ENCODE data around the gene PDCD5. TPM values are rescaled to one million over a fixed set of nuclear protein-coding genes. Genes with fewer than 3 reads are reported as not detected.
A peak's percentile ranks its signal among the peaks of the same experiment; 100 is the strongest.
"Not testable (repeated sequence)": the region's sequence is repeated elsewhere in the genome, so short reads cannot be mapped to it uniquely, and the experiment has no call there.

PDCD5 gene
- total and polyA plus RNA-seq, 2 experiments from 2014 or later = 236 to 275 TPM

DNA sequence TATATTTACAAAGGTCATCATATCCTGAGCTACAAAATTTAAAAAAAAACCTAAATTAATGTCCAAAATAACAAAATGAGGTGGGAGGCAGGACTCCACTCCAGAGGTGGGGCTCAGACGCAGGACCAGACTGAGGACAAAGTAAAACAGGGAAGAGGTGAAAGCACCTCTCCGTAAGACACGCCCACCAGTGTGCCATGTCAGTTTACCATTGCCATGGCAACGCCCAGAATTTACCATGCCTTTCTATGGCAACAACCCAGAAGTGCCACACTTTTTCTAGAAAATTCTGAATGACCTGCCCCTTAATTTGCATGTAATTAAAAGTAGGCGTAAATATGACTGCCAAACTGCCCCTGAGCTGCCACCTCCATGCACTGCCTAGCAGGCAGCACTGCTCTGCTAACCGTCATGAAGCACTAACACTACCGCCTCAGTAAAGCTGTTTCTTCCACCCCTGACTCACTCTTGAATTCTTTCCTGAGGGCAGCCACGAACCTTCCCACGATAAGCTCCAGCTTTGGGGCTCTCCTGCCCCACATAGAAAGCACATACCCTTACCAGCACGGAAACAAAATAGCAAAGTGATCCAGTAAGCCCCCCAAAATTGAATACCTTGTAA, 22.3 kb upstream of the PDCD5 start:
- Histone ChIP-seq H3K4me1 (ENCODE audit: low read depth) (no peaks in the 10 kb centered on the region), H3K27ac (no peak overlapping the region), H3K36me3 (no peaks in the 10 kb centered on the region), H3K9me3 (ENCODE audit: low read depth) (no peaks in the 10 kb centered on the region), H3K4me3 (no peak overlapping the region), H3K27me3 (peaks cover 10% of the 10 kb centered on the region)
- no peak for DNase-seq (ENCODE audit: low read depth in 1 of 2, low spot score in 1 of 2)
- TF ChIP-seq, protein P1, sequence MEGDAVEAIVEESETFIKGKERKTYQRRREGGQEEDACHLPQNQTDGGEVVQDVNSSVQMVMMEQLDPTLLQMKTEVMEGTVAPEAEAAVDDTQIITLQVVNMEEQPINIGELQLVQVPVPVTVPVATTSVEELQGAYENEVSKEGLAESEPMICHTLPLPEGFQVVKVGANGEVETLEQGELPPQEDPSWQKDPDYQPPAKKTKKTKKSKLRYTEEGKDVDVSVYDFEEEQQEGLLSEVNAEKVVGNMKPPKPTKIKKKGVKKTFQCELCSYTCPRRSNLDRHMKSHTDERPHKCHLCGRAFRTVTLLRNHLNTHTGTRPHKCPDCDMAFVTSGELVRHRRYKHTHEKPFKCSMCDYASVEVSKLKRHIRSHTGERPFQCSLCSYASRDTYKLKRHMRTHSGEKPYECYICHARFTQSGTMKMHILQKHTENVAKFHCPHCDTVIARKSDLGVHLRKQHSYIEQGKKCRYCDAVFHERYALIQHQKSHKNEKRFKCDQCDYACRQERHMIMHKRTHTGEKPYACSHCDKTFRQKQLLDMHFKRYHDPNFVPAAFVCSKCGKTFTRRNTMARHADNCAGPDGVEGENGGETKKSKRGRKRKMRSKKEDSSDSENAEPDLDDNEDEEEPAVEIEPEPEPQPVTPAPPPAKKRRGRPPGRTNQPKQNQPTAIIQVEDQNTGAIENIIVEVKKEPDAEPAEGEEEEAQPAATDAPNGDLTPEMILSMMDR (IDR thresholded peaks at IDR 0.05; ENCODE audit: low read depth, low read length) = no peak

- DNase-seq (ENCODE audit: low read depth in 1 of 2, low spot score in 1 of 2) = no peak
- H3K4me1 ChIP-seq (ENCODE audit: low read depth) = no peaks in the 10 kb centered on the region
- peaks cover 16% of the 10 kb centered on the region for H3K27me3 ChIP-seq
- no peak overlapping the region for H3K4me3 ChIP-seq
- TF ChIP-seq, protein P1 (IDR thresholded peaks at IDR 0.05; ENCODE audit: low read depth, low read length) = no peak
- H3K9me3 ChIP-seq (ENCODE audit: low read depth) = no peaks in the 10 kb centered on the region
- no peaks in the 10 kb centered on the region for H3K36me3 ChIP-seq
- H3K27ac ChIP-seq = no peak overlapping the region
Measured at GRCh38 chr19:32563761-32564160, 17.2 kb upstream of the PDCD5 start.

GRCh38 chr19:32566246-32566830, 14.7 kb upstream of the PDCD5 start:
- H3K4me1 ChIP-seq (ENCODE audit: low read depth) = no peaks in the 10 kb centered on the region
- H3K4me3 ChIP-seq = no peak overlapping the region
- TF ChIP-seq, protein P1 (IDR thresholded peaks at IDR 0.05; ENCODE audit: low read depth, low read length) = no peak
- peak in 1 of 2 donors; percentile 24 for DNase-seq (ENCODE audit: low read depth in 1 of 2, low spot score in 1 of 2)
- H3K27ac ChIP-seq = no peak overlapping the region
- H3K9me3 ChIP-seq (ENCODE audit: low read depth) = no peaks in the 10 kb centered on the region
- H3K27me3 ChIP-seq = peaks cover 22% of the 10 kb centered on the region
- H3K36me3 ChIP-seq = no peaks in the 10 kb centered on the region

- Histone ChIP-seq H3K4me3 (no peak overlapping the region), H3K27ac (no peak overlapping the region), H3K9me3 (ENCODE audit: low read depth) (no peaks in the 10 kb centered on the region), H3K36me3 (no peaks in the 10 kb centered on the region), H3K27me3 (peaks cover 22% of the 10 kb centered on the region), H3K4me1 (ENCODE audit: low read depth) (no peaks in the 10 kb centered on the region)
- TF ChIP-seq, protein P1 (IDR thresholded peaks at IDR 0.05; ENCODE audit: low read depth, low read length) = no peak
- DNase-seq (ENCODE audit: low read depth in 1 of 2, low spot score in 1 of 2) = no peak
Measured at GRCh38 chr19:32567486-32567885, 13.5 kb upstream of the PDCD5 start.

DNA sequence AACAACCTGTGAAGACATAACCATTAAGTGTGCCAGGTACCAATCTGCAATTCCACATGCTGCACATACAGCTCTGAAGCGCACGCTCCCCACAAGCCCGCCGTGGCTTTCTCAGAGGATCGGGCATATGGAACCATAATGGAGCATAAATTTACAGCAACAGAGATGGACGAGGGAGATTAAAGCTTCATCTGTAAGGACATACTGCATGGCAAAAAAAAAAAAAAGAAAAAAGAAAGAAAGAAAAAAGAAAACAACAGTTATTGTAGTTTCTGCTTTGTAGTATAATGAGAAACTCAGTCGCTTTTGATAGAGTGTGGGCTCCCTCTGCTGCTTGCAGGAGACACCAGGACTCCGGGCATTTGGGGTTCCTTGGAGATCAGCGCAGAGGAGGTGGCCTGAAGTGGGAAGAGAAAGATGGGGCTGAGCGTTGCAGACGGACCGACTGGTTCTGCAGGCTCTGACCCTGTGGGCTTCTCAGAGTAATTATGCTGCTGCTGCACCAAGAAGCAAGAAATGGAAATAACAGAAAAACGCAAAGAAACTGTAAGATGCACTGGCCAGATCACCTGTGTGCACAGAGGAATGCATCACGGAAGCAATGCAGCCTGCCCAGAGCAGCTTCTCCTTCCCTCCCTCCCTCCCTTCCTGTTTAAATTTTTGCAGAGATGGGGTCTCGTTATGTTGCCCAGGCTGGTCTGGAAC, 10.8 kb upstream of the PDCD5 start:
- no peaks in the 10 kb centered on the region for H3K9me3 ChIP-seq (ENCODE audit: low read depth)
- peak; percentile 59 to 72 for DNase-seq (ENCODE audit: low read depth in 1 of 2, low spot score in 1 of 2)
- H3K27me3 ChIP-seq = peaks cover 22% of the 10 kb centered on the region
- H3K36me3 ChIP-seq = no peaks in the 10 kb centered on the region
- TF ChIP-seq, protein P1 (IDR thresholded peaks at IDR 0.05; ENCODE audit: low read depth, low read length) = peak; percentile 75
- no peak overlapping the region for H3K4me3 ChIP-seq
- no peak overlapping the region for H3K27ac ChIP-seq
- H3K4me1 ChIP-seq (ENCODE audit: low read depth) = no peaks in the 10 kb centered on the region

DNA sequence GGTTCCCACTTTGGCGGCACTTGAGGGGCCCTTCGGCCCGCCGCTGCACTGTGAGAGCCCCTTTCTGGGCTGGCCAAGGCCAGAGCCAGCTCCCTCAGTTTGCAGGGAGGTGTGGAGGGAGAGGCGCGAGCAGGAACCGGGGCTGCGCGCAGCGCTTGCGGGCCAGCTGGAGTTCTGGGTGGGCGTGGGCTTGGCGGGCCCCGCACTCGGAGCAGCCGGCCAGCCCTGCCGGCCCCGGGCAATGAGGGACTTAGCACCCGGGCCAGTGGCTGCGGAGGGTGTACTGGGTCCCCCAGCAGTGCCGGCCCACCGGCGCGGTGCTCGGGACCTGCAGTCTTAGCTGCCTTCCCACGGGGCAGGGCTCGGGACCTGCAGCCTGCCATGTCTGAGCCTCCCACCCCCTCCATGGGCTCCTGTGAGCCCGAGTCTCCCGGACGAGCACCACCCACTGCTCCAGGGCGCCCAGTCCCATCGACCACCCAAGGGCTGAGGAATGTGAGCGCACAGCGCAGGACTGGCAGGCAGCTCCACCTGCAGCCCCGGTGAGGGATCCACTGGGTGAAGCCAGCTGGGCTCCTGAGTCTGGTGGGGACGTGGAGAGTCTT, 9.4 kb upstream of the PDCD5 start:
- not testable (repeated sequence) for H3K4me3 ChIP-seq; H3K4me1 ChIP-seq (ENCODE audit: low read depth); H3K9me3 ChIP-seq (ENCODE audit: low read depth); H3K27ac ChIP-seq; DNase-seq (ENCODE audit: low read depth in 1 of 2, low spot score in 1 of 2); H3K36me3 ChIP-seq
- H3K27me3 ChIP-seq = peaks cover 17% of the 10 kb centered on the region

GRCh38 chr19:32572700-32573491, 8.1 kb upstream of the PDCD5 start:
- not testable (repeated sequence) for H3K27me3 ChIP-seq; H3K27ac ChIP-seq; DNase-seq (ENCODE audit: low read depth in 1 of 2, low spot score in 1 of 2); H3K4me1 ChIP-seq (ENCODE audit: low read depth); H3K36me3 ChIP-seq; H3K4me3 ChIP-seq; H3K9me3 ChIP-seq (ENCODE audit: low read depth)

Data from cardiac muscle cell (in vitro differentiated cells and primary cell).